PFSK-1 (cell line): ENCODE results near the gene ABLIM2.

ENCODE experiments used
- POLR2AphosphoS5 ChIP-seq: IDR thresholded peaks from 2 replicates; pipeline ENCODE4 v1.6.1; 2012; ENCODE audit warnings: low read depth, mild to moderate bottlenecking, control low read depth, low read length, moderate library complexity
- SIN3A ChIP-seq: IDR thresholded peaks from 2 replicates; pipeline ENCODE4 v1.6.1; 2012; ENCODE audit warnings: mild to moderate bottlenecking, low read length, moderate library complexity, borderline replicate concordance; ENCODE audit not compliant: insufficient read depth

DNA sequence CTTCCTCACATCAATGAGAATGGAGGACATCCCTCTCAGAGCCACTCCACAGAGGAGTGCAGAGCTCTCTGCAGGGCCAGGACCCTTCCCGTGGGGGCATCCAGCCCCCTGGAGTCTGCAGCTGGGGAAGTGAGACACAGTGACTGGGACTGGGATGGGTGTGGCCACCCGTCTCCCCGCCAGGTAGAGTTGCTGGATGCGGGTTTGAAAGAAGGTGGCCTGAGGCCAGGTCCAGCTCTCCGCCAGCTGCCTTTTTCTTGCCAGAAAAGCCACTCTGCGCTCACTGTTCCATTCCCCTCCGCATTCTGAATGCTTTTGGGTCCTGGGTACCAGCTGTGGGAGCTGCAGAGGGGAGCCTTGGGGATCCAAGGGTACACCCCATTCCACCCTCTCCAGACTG lies 82.6 kb downstream of the ABLIM2 start:
- TF ChIP-seq POLR2AphosphoS5, result no peak
- no peak for TF ChIP-seq SIN3A
